GM21529 (cell line): Measurements from ENCODE around the gene MAML2.

Source experiments
- ATAC-seq: cut with Tn5 transposase; IDR thresholded peaks from one replicate; pipeline ENCODE4 v1.9.1; 2021; ENCODE audit not compliant: unreplicated experiment

Gene MAML2

DNA sequence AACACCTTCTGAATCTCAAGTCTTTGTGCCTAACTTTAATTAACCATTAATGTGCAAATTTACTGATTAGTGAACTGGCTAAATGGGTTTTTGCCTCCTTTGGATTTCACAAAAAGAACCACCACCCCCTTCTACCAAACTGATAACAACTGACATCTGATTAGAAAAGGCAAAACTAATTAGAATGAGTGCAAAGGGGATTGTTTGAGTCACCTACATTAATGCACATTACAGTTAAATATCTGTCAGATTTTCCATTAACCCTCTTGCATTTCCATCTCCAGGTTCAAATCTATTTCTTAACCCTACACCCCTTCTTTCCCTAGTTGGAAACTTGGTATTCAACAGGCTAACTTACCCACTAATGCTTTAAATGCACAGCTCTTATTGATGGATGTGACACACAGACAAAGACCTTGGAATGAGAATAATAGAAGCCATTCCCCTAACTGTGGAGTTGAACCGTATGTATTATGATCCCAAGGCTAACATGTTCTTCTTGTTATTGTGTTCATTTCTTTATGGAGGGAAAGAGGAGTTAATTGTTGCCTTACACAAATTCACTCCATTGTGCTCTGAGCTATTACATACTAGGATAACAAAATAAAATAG, 257.6 kb downstream of the MAML2 start:
- no peak for ATAC-seq

- ATAC-seq, result no peak
These were observed 258.2 kb downstream of the MAML2 start for GRCh38 chr11:96084610-96085318.

- ATAC-seq, result no peak
These were observed 260.1 kb downstream of the MAML2 start for GRCh38 chr11:96082936-96083335.

- no peak for ATAC-seq
These were observed 260.7 kb downstream of the MAML2 start for GRCh38 chr11:96082002-96082899.

- no peak for ATAC-seq
These were observed 261.4 kb downstream of the MAML2 start for GRCh38 chr11:96081561-96081960.

DNA sequence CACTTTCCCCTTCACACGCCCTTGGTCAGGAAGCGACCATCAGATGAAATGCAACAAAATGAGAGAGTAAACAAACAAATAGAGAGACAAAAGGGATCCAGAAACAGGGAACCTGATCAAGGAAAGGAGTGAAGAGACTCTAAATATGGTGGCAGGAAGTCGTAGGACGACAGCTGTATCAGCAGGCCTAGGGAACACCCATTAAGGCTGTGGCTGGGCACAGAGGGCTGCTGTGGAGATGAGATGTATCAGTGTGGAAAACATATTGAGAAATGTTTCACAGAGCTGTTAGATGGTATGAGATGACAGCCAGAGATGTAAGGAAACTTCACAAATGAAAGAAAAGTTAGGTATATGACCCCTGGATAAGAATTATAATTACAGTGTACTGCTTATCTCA, 263.3 kb downstream of the MAML2 start:
- no peak for ATAC-seq

GRCh38 chr11:96075532-96075959, 267.4 kb downstream of the MAML2 start:
- peak; percentile 80 for ATAC-seq

- peak; percentile 30 for ATAC-seq
These were observed 268.3 kb downstream of the MAML2 start for GRCh38 chr11:96074551-96075310.

DNA sequence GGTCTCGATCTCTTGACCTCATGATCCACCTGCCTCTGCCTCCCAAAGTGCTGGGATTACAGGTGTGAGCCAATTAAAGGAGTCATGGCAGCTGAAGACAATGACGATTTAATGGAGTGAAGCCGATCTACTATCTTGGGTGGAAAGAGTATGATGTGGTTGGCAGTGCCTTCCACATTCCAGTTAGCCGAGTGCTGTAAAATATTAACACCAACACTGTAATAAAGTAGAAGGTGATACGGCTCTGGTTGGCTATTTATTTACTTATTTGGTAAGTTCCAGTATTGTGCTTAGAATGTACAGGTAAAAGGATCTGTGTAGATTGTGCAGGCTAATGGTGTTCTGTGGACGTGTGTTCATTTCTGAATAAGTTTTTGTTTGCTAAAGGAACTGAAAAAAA, 269.5 kb downstream of the MAML2 start:
- ATAC-seq, result no peak

- ATAC-seq, result no peak
These were observed 270.4 kb downstream of the MAML2 start for GRCh38 chr11:96072592-96072991.

DNA sequence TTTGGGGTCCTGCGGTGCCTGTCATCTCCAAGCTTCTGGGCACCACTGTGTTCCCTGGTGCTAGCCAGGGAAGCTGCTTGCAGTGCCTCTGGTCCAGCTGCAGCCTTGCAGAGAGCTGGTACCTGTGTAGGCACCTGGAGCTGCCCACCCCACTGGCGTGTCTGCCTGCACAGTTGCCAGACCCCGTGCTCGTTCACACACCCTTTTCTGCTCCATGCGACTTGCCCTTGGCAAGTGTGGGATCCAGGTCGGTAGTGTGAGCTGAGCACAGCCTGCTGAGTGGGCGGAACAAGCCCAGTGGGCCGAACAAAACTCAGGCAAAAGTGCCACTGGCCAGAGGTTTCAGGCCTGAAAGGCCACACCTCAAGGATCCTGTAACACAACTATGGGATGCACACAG, 272.5 kb downstream of the MAML2 start:
- ATAC-seq, result no peak

DNA sequence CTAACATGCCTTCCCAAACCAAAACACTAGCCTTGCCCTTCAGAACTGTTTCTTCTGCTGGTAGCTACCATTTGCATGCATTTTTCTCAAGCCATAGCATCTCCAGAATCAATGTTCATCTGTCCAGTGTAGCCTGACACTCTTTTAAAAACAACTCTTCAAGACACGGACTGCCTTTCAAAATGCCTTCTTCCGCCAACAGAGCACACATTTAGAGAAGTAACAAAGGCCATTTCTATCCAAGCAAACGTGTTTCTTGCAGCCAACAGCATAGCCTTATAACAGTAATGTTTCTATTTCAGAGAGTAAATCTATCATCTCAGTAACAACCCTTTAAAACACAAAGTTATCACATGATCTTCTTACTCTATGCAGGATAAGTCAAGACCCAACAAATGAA, 275.8 kb downstream of the MAML2 start:
- no peak for ATAC-seq

DNA sequence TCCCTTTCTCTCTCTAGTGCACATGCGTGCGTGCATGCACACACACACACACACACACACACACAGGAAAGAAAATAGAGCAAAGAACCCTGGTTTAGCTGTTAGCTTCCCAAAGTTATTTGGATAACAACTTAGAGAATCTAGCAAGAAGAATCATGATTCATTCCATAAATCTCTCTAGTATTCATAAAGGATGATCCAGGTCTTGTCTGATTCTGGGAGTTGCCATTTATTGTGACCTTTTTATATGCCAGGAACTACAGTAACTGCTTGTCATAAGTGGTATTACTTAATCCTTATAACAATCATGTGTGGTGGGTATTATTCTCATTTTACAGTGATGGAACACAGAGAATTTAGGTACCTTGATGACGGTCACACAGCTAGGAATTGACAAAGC, 277.6 kb downstream of the MAML2 start:
- ATAC-seq, result no peak

GRCh38 chr11:96063886-96064285, 279.1 kb downstream of the MAML2 start:
- ATAC-seq, result no peak

DNA sequence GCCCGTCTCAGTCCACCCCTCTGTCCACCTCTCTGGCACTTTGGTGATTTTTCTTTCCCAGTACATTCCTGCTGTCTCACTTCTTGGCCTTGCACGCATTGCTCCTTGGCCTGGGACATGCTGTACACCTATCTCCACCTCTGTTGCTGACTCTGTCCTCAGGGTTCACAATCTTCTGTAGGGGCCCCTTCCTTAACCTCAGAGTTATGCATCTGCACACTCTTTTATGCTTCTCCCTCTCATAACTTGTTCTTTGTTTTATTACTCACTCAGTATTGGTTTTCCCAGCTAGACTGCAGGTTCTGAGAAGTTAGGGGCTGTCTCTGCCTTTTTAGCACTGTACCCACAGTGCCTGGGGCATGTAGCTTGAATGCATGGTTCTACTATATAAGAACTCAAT, 279.9 kb downstream of the MAML2 start:
- ATAC-seq, result no peak

GRCh38 chr11:96062134-96062533, 280.9 kb downstream of the MAML2 start:
- ATAC-seq, result peak; percentile 55

GRCh38 chr11:96061730-96062129, 281.3 kb downstream of the MAML2 start:
- ATAC-seq, result no peak

DNA sequence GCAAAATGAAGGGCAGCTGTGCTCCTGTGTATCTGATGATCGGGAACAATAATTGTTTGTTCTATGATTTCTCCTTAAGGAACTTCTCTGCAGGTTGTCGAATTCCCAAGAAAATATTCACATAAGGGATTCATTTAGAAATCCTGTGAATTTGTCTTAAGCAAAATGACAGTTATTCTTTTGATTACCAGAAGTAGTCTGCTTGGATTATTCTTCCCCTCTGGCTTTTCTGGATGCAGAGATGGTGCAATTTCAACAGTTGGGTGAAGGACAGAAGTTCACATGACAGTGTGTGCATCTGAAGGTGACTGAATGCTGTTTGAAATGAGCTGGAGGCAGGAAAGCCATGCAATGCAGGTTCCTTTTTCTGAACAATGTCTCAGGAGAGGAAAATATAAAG, 281.9 kb downstream of the MAML2 start:
- ATAC-seq, result no peak

GRCh38 chr11:96057502-96057901, 285.5 kb downstream of the MAML2 start:
- ATAC-seq, result no peak

DNA sequence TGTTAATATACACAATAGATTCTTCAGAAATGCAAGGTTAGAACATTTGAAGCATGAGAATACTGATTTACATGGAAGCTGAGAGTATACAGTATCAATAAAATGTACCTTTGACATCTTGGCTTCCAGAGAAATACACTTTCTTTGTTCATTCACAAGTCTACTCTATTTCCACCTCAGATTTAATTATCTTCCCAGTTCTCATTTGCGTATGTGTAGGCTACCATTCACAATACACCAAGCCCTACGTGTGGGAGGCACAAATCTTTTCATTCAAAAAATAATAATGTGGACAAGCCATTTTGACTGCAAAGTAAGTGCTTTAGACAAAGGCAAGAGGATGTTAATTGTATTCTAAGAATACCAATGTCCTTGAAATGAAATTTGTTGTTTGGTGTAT, 286.4 kb downstream of the MAML2 start:
- no peak for ATAC-seq

- ATAC-seq, result no peak
These were observed 287.1 kb downstream of the MAML2 start for GRCh38 chr11:96055706-96056387.
